Muscle layer of duodenum (tissue), 2 donors: ENCODE data around the gene PSME3IP1.

Experiments
- H3K27ac ChIP-seq: one replicate; pipeline ENCODE4 v1.7.0; 2013; ENCODE audit warnings: mild to moderate bottlenecking, low read length
- H3K27me3 ChIP-seq: one replicate; pipeline ENCODE4 v1.7.0; 2013; ENCODE audit warnings: low read depth, mild to moderate bottlenecking, control low read depth, low read length
- H3K36me3 ChIP-seq, 2 donors: one replicate each; pipeline ENCODE4 v1.7.0; 2013; ENCODE audit warnings: low read length in 2 of 2, control low read depth in 1 of 2, mild to moderate bottlenecking in 1 of 2; ENCODE audit not compliant: insufficient read depth in 2 of 2, control insufficient read depth in 1 of 2
- H3K4me1 ChIP-seq, 2 donors: one replicate each; pipeline ENCODE4 v1.7.0; 2013; ENCODE audit warnings: low read length in 2 of 2, mild to moderate bottlenecking in 2 of 2, control low read depth in 1 of 2, moderate library complexity in 1 of 2; ENCODE audit not compliant: insufficient read depth in 2 of 2, control insufficient read depth in 1 of 2
- H3K4me3 ChIP-seq, 2 donors: one replicate each; pipeline ENCODE4 v1.7.0; 2013; ENCODE audit warnings: low read length in 2 of 2, low read depth in 1 of 2, mild to moderate bottlenecking in 1 of 2
- H3K9me3 ChIP-seq, 2 donors: one replicate each; pipeline ENCODE4 v1.7.0; 2013; ENCODE audit warnings: low read length in 2 of 2, control low read depth in 1 of 2, mild to moderate bottlenecking in 1 of 2; ENCODE audit not compliant: control insufficient read depth in 1 of 2
- donor health status: healthy.

PSME3IP1 gene

DNA sequence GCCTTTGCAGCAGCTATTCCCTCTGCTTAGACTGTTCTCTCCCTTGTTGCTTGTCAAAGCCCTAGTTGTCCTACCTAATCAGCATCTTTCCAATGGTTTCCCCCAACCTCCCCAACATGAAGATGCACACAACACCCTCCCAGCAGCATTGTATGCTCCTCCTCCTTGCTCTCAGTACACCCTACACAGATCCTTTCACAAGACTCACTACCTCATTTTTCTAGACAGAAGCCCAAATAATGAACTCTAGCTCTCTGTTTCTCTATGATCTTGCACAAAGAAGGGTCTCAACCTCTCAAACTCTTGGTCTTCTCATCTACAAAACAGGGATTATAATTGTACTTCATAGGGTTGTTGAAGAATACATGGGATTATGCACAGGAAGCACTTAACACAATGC lies 19.4 kb downstream of the PSME3IP1 start:
- peaks cover 8 to 13% of the 10 kb centered on the region in 2 donors for H3K4me1 ChIP-seq
- H3K27ac ChIP-seq, result no peak overlapping the region
- H3K9me3 ChIP-seq, result no peaks in the 10 kb centered on the region
- peaks cover 43 to 65% of the 10 kb centered on the region in 2 donors for H3K36me3 ChIP-seq
- no peak overlapping the region for H3K4me3 ChIP-seq
- no peaks in the 10 kb centered on the region for H3K27me3 ChIP-seq

DNA sequence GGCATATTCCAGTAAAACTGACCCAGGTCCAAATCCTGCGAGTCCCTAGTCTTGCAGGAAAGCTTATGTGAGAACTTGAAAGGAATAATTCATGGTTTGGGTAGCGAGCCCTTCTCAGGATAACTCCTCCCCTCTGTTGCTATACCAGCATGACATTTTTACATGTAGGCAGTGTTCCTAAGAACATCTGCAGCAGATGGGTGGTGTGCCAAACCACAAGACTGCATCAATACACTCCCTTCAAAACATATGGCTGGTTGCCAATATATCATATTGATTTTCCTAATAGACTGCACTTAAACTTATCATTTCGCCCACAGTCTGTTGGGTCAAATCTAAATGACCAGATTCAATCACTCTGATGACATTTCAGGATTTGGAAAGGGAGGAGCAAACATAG lies 19.9 kb downstream of the PSME3IP1 start:
- Histone ChIP-seq H3K4me1 (peaks cover 8 to 13% of the 10 kb centered on the region in 2 donors), H3K36me3 (peaks cover 38 to 62% of the 10 kb centered on the region in 2 donors), H3K4me3 (no peak overlapping the region), H3K27ac (no peak overlapping the region), H3K27me3 (no peaks in the 10 kb centered on the region), H3K9me3 (no peaks in the 10 kb centered on the region)

DNA sequence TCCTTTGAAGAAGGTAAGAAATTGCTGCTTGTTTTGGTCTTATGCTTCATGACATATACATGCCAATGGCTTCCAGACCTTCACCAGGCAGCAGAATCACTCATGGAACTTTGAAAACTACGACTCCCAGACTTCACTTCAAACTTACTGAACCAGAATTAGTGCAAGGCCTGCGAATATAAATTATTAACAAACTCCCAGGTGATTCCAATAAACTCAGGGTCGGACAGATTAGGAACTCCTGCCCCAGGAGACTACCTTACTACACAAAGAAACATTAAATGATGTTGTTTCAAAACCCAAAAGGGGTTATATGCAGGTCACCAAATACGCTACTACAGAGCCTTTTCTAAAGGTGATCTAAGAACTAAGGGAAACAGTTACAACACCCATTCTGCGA lies 20.4 kb downstream of the PSME3IP1 start:
- Histone ChIP-seq H3K27ac (no peak overlapping the region), H3K9me3 (no peaks in the 10 kb centered on the region), H3K4me1 (peaks cover 8 to 13% of the 10 kb centered on the region in 2 donors), H3K4me3 (no peak overlapping the region), H3K27me3 (no peaks in the 10 kb centered on the region), H3K36me3 (peaks cover 37 to 62% of the 10 kb centered on the region in 2 donors)

DNA sequence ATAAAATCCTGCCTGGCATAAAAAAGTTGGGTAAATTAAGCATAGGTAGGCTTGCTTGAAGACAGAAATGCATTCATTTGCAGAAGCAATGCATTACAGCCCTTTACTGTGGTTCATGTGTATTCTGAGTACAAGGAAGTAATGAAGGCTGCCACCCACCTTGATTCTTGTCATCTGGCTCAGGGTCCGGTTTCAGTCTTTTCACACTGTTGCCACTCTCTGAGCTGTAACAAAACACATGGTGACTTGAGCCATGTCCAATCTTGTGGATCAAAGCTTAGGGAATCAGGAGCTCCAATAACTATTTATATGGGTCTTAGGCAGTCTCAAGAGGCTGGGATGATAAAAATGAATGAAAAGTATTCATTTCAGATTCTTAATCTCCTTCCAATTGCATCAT lies 22.0 kb downstream of the PSME3IP1 start:
- H3K36me3 ChIP-seq, result peaks cover 38 to 50% of the 10 kb centered on the region in 2 donors

DNA sequence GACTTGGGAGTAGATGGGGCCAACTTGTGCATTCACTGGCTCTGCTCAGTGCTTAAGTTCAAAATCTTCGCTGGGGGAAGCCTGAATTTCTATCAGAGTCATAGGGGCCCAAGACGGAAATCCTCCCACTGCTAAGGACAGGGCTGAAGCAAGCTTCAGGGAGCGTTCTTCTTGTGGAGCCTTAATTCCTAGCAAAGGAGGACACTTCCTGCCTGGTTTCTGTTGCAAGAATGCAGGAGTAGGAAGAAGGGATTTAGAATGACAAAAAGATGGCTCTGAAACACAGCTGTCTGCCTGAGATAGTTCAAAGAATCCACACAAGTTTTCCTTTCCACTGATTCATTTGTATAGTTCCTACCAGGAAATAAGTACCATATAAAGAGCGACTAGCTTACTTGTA lies 26.4 kb downstream of the PSME3IP1 start:
- no peak overlapping the region for H3K4me3 ChIP-seq
- no peaks in the 10 kb centered on the region for H3K27me3 ChIP-seq
- H3K9me3 ChIP-seq, result no peaks in the 10 kb centered on the region
- H3K36me3 ChIP-seq, result peaks cover 25 to 46% of the 10 kb centered on the region in 2 donors
- no peaks in the 10 kb centered on the region for H3K4me1 ChIP-seq
- no peak overlapping the region for H3K27ac ChIP-seq

More for the DNA sequence above, 22.0 kb downstream of the PSME3IP1 start:
- Histone ChIP-seq H3K4me3 (no peak overlapping the region), H3K4me1 (peaks cover 8 to 13% of the 10 kb centered on the region in 2 donors), H3K27ac (no peak overlapping the region), H3K9me3 (no peaks in the 10 kb centered on the region), H3K27me3 (no peaks in the 10 kb centered on the region)

DNA sequence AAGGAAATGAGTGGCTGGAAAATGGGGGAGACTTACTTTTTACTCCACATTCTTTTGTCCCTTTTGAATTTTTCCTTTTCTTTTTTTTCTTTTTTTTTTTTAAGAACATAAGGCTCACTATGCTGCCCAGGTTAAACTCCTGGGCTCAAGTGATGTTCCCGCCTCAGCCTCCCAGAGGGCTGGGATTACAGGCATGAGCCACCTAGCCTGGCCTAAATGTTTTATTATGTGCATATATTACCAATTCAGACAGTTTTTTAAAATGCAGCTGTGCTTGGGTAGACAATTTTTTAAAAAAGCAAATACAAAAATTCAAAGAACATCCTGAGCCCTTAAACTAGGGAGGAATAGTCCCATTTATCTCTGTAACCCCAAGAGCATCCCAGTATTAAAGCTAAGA lies 28.3 kb downstream of the PSME3IP1 start:
- no peaks in the 10 kb centered on the region for H3K9me3 ChIP-seq
- H3K4me1 ChIP-seq, result no peaks in the 10 kb centered on the region
- no peaks in the 10 kb centered on the region for H3K27me3 ChIP-seq
- H3K27ac ChIP-seq, result no peak overlapping the region
- no peak overlapping the region for H3K4me3 ChIP-seq
- peaks cover 29 to 50% of the 10 kb centered on the region in 2 donors for H3K36me3 ChIP-seq

DNA sequence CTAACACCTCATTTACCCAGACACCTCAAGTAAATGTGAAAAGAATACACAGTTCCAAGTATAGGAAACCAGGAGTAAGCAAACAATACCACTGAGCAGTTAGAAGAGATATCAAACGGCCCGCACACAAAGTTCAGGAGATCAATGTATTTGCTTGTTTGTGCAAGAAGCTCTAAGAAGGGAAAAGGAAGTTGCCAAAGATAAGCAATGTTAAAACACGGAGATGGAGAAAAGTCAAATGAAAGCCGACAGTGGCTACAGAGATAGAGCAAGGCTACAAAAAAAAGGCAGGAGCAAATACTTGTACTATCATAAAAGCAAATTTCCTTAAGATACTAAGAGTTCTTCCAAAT lies 29.5 kb downstream of the PSME3IP1 start:
- no peak overlapping the region for H3K4me3 ChIP-seq
- H3K36me3 ChIP-seq, result peaks cover 36 to 47% of the 10 kb centered on the region in 2 donors
- H3K9me3 ChIP-seq, result no peaks in the 10 kb centered on the region
- no peaks in the 10 kb centered on the region for H3K27me3 ChIP-seq
- no peaks in the 10 kb centered on the region for H3K4me1 ChIP-seq
- H3K27ac ChIP-seq, result no peak overlapping the region

DNA sequence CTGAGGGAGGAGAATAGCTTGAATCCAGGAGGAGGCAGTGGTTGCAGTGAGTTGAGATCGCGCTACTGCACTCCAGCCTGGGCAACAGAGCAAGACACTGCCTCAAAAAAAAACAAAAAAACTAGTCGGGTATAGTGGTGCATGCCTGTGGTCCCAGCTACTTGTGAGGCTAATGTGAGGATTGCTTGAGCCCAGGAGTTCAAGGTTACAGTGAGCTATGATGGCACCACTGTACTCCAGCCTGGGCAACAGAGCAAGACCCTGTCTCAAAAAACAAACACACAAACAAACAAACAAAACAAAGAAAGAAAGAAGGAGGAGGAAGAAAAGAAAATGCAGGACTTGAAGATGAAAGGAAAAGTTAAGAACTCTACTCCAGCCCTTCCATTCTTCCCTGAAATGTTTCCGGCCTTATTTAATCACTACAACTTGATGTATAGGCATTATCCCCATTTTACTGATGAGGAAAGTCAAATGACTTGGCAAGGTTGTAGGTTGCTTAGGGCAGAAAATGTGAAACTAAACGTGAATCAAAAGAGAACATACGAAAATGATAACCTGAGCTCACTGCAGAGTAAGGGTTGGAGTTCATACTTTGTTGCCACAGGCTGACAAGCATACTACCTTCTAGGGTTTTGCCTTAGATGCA lies 30.0 kb downstream of the PSME3IP1 start:
- no peak overlapping the region for H3K4me3 ChIP-seq
- peaks cover 36 to 44% of the 10 kb centered on the region in 2 donors for H3K36me3 ChIP-seq
- no peaks in the 10 kb centered on the region for H3K9me3 ChIP-seq
- no peak overlapping the region for H3K27ac ChIP-seq
- H3K4me1 ChIP-seq, result no peaks in the 10 kb centered on the region
- H3K27me3 ChIP-seq, result no peaks in the 10 kb centered on the region

DNA sequence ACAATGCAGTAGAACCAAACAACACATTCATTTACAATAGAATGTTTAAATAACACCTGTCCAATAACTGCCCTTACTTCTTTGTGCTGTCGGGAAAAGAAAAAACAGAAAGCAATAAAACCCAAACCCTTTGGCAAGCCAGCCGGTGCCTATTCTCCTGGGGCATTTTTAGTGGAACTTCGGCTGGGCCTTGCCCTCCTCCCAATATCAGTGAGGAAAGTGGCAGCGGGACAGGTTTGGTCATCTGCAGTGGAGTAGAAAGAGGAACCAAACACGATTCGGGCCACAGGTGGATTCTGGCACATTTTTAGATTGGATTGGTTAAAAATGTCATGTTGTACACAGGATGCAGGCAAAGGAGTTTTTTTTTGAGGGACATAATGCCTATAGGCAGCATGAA lies 32.0 kb downstream of the PSME3IP1 start:
- Histone ChIP-seq H3K9me3 (no peaks in the 10 kb centered on the region), H3K4me3 (no peak overlapping the region), H3K36me3 (peaks cover 30 to 41% of the 10 kb centered on the region in 2 donors), H3K4me1 (no peaks in the 10 kb centered on the region), H3K27ac (no peak overlapping the region), H3K27me3 (no peaks in the 10 kb centered on the region)

DNA sequence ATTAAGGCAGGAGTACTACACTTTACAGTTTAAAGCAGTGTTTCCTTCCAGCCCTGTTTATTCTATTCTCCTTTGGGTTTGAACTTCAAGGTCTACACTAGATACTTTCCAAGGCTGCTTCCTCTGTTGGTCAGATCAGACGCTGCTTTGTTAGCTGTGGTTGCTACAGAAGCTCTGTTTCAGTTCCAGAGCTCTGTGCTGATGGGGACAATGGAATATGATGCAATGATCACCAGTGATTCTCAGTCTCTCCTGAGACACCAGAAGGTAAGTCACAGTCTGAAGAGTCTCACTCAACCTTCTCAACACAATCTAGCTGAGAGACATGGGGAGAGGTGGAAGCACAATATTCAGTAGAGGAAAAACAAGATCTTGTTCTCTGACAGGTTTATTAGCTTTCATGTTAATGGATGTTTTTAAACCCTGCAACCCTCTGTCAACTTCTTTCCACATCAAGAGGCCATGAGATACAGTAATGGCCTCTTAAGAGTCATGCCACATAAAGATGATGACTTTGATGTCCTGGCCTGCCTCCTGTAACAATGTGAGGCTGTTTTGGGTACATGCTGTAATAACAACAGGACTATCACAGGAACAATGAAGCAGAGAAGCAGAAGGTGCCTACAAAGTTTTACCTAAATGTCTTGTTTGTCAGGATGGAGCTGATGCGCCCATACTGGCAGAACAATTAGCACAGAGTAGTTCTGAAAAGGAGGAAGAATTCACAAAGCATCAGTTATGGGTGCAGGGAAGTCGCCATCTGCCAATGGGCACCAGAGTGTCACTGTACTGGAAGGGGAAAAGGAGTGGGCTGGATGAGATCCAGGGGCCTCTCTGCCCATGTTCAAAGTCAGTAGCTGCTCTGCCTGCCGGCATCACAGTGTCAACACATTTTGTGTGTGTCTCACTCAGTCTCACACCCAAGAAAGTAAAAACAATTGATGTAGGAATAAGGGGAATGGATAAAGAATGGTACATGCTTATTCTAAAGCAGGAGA lies 33.4 kb downstream of the PSME3IP1 start:
- Histone ChIP-seq H3K36me3 (peaks cover 27 to 39% of the 10 kb centered on the region in 2 donors), H3K4me3 (no peak overlapping the region), H3K9me3 (no peaks in the 10 kb centered on the region), H3K4me1 (peaks cover 6 to 9% of the 10 kb centered on the region in 2 donors), H3K27ac (no peak overlapping the region), H3K27me3 (no peaks in the 10 kb centered on the region)

DNA sequence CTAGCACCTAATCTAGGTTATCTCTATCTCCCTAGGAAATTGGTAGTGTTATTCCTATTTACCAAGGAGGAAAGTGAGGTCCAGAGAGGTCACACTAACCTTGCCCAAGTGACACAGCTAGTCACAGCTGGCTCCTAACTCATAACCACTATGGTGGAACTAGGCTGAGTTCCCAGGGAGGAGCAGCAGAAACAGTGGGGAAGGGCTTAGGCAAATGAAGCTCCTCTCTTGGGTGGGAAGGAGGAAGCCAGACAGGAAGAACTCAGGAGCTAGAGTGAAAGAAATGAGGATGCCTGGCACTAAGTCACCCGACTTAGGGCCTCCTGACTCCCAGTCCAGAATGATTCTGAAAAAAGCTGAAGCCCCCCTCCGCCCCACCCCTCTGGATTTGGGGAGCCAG lies 34.5 kb downstream of the PSME3IP1 start:
- Histone ChIP-seq H3K36me3 (peaks cover 27 to 31% of the 10 kb centered on the region in 2 donors), H3K4me3 (no peak overlapping the region), H3K27me3 (no peaks in the 10 kb centered on the region), H3K9me3 (no peaks in the 10 kb centered on the region), H3K4me1 (peaks cover 6 to 11% of the 10 kb centered on the region in 2 donors), H3K27ac (no peak overlapping the region)
